B cell (primary cell): ENCODE data around the gene CACUL1. TPM values are rescaled to one million over a fixed set of nuclear protein-coding genes. Genes with fewer than 3 reads are reported as not detected.

Source experiments
- ATAC-seq: fragments of 200-7000 bp; cut with Tn5 transposase; one replicate; pipeline ENCODE4 v1.10.0; 2021; ENCODE audit warnings: low read depth, mild to moderate bottlenecking, moderate number of reproducible peaks, moderate library complexity
- CTCF ChIA-PET: fragments of 350-600 bp; sonication (Branson Sonifier 250); formaldehyde crosslinking; loops from one replicate; lab custom pipeline; 2021; ENCODE audit warnings: antibody characterized with exemption, inconsistent platforms; lab: Charles Lee
- POLR2A ChIA-PET: fragments of 350-600 bp; sonication (Branson Sonifier 250); formaldehyde crosslinking; loops from one replicate; lab custom pipeline; 2021; ENCODE audit warnings: antibody characterized with exemption; lab: Charles Lee
- DNase-seq: peaks from one replicate; pipeline ENCODE4 v3.0.0; 2013
- H2AFZ ChIP-seq: 2 replicates; pipeline ENCODE4 v1.6.1; 2012; ENCODE audit warnings: mild to moderate bottlenecking, low read depth, low read length; ENCODE audit not compliant: insufficient read depth, poor library complexity, severe bottlenecking
- H3K27ac ChIP-seq, 2 donors: 1 replicate in 1 of 2; 2 replicates in 1 of 2; pipeline ENCODE4 v1.5.1; 2012 to 2013; ENCODE audit warnings: low read length in 2 of 2, mild to moderate bottlenecking in 2 of 2, moderate library complexity in 1 of 2
- H3K27me3 ChIP-seq, 4 experiments: fragments of 200-600 bp in 1 of 4; sonication (generic) in 1 of 4; replicated peaks in 1 of 4; 1 replicate in 2 of 4; 2 replicates in 2 of 4; pipeline versions ENCODE4 v1.6.1 to v1.7.0; 2013 to 2016; ENCODE audit warnings: low read length in 3 of 4, mild to moderate bottlenecking in 2 of 4, mixed read lengths in 1 of 4, moderate library complexity in 1 of 4; ENCODE audit not compliant: insufficient read depth in 4 of 4, control insufficient read depth in 3 of 4; ENCODE audit errors: control extremely low read depth in 1 of 4
- H3K36me3 ChIP-seq, 2 experiments: replicated peaks in 1 of 2; 1 replicate in 1 of 2; 2 replicates in 1 of 2; pipeline versions ENCODE4 v1.6.1 to v1.7.1; 2013; ENCODE audit warnings: low read length in 1 of 2; ENCODE audit not compliant: insufficient read depth in 2 of 2, control insufficient read depth in 1 of 2; ENCODE audit errors: control extremely low read depth in 1 of 2, extremely low read depth in 1 of 2
- H3K4me1 ChIP-seq, 2 donors: fragments of 200-600 bp in 1 of 2; sonication (generic) in 1 of 2; 1 replicate in 1 of 2; 2 replicates in 1 of 2; pipeline versions ENCODE4 v1.5.1 to v1.6.1; 2013 to 2017; ENCODE audit warnings: low read length in 2 of 2; ENCODE audit not compliant: control insufficient read depth in 2 of 2, insufficient read depth in 2 of 2
- H3K4me2 ChIP-seq: replicated peaks from 2 replicates; pipeline ENCODE3; 2012; ENCODE audit warnings: mild to moderate bottlenecking, low read depth, low read length; ENCODE audit not compliant: poor library complexity, severe bottlenecking
- H3K4me3 ChIP-seq, 5 experiments: fragments of 200-600 bp in 1 of 5; sonication (generic) in 1 of 5; 1 replicate in 3 of 5; 2 replicates in 2 of 5; pipeline versions ENCODE4 v1.5.1 to v1.7.0; 2011 to 2016; ENCODE audit warnings: low read length in 4 of 5, mild to moderate bottlenecking in 4 of 5, low read depth in 2 of 5, control low read depth in 1 of 5, moderate library complexity in 1 of 5; ENCODE audit not compliant: insufficient read depth in 1 of 5; ENCODE audit errors: control extremely low read depth in 1 of 5, extremely low read depth in 1 of 5
- H3K79me2 ChIP-seq: fragments of 200-600 bp; sonication (generic); one replicate; pipeline ENCODE4 v1.6.0; 2016; ENCODE audit warnings: low read length; ENCODE audit not compliant: control insufficient read depth, insufficient read depth
- H3K9ac ChIP-seq: fragments of 200-600 bp; sonication (generic); 2 replicates; pipeline ENCODE4 v1.6.1; 2017; ENCODE audit warnings: mild to moderate bottlenecking, low read length, moderate library complexity
- H3K9me3 ChIP-seq, 3 donors: one replicate each; pipeline versions ENCODE4 v1.6.1 to v1.7.1; 2013; ENCODE audit warnings: low read length in 2 of 3; ENCODE audit not compliant: control insufficient read depth in 2 of 3, insufficient read depth in 1 of 3; ENCODE audit errors: control extremely low read depth in 1 of 3
- H4K20me1 ChIP-seq: 2 replicates; pipeline ENCODE4 v1.6.0; 2012; ENCODE audit warnings: mild to moderate bottlenecking, low read length; ENCODE audit not compliant: insufficient read depth, control insufficient read depth, poor library complexity, severe bottlenecking
- H3K27ac Mint-ChIP-seq: one replicate; pipeline ENCODE4 v1.8.0; 2021; ENCODE audit warnings: mixed read lengths
- H3K27me3 Mint-ChIP-seq: one replicate; pipeline ENCODE4 v1.8.0; 2021; ENCODE audit warnings: mixed read lengths
- H3K4me1 Mint-ChIP-seq: one replicate; pipeline ENCODE4 v1.8.0; 2021; ENCODE audit warnings: mixed read lengths
- H3K4me3 Mint-ChIP-seq: one replicate; pipeline ENCODE4 v1.8.0; 2021; ENCODE audit warnings: mixed read lengths
- H3K9me3 Mint-ChIP-seq: one replicate; pipeline ENCODE4 v1.8.0; 2022; ENCODE audit warnings: mixed read lengths; ENCODE audit not compliant: insufficient read depth
- CTCF ChIP-seq: fragments of 200-600 bp; IDR thresholded peaks from one replicate; pipeline ENCODE4 v1.8.0; 2022; ENCODE audit warnings: antibody characterized with exemption, mild to moderate bottlenecking
- EZH2 ChIP-seq: IDR thresholded peaks from 2 replicates; pipeline ENCODE4 v1.6.1; 2012; ENCODE audit warnings: borderline replicate concordance, low read depth, mild to moderate bottlenecking, moderate library complexity, low read length; ENCODE audit not compliant: insufficient read depth, poor library complexity, severe bottlenecking
- WGBS: methylation state at CpG from one replicate; pipeline ENCODE4 v1.1.5; 2013; ENCODE audit warnings: missing lambda C conversion rate; ENCODE audit not compliant: insufficient coverage; 5-methylcytosine and 5-hydroxymethylcytosine counted together
- intact Hi-C: fragments of 100-400 bp; cut with micrococcal nuclease; formaldehyde crosslinking; loops from one replicate; pipeline ENCODE4 v1.10.0; 2022
- polyA plus RNA-seq: library from polyadenylated mRNA; depleted of rRNA; stranded (reverse); fragments of >200 nt; gene quantifications from 2 replicates; pipeline ENCODE4 v1.2.3, GENCODE V29; 2012
- total RNA-seq, 2 donors: library from RNA; stranded (reverse); fragments of 120-200 nt in 1 of 2; gene quantifications; 1 replicate in 1 of 2; 2 replicates in 1 of 2; pipeline versions ENCODE4 v1.2.3 to v1.2.4, GENCODE V29; 2013 to 2022

The CACUL1 gene
- total and polyA plus RNA-seq, 2 donors (not counting 1 experiment from before 2014, with no cell fraction given): 7.4 to 39.5 TPM

GRCh38 chr10:118674226-118674919 is 80.4 kb downstream of the CACUL1 start:
- no peaks in the 10 kb centered on the region for H3K27me3 Mint-ChIP-seq
- no peaks in the 10 kb centered on the region for H3K27me3 ChIP-seq
- H3K36me3 ChIP-seq: no peaks in the 10 kb centered on the region
- no peak overlapping the region for H3K4me2 ChIP-seq
- TF ChIP-seq EZH2: no peak
- no peak for TF ChIP-seq CTCF
- H3K9me3 ChIP-seq: no peaks in the 10 kb centered on the region
- peaks cover 4% of the 10 kb centered on the region for H3K4me1 Mint-ChIP-seq
- DNase-seq (no peak), ATAC-seq (no peak)
- H3K9ac ChIP-seq: no peak overlapping the region
- H3K79me2 ChIP-seq: no peaks in the 10 kb centered on the region
- CTCF ChIA-PET: interaction anchor here (0.5 to 1.0 kb wide), 2 partner anchors 10 to 47 kb away, joined by 3 read pairs; no protein-coding TSS in a partner anchor
- no peak overlapping the region for H3K4me3 Mint-ChIP-seq
- H3K9me3 Mint-ChIP-seq: no peaks in the 10 kb centered on the region
- H3K27ac Mint-ChIP-seq: no peak overlapping the region
- H2AFZ ChIP-seq: no peak overlapping the region
- POLR2A ChIA-PET: no interaction called here
- no peak overlapping the region for H3K4me3 ChIP-seq
- intact Hi-C loops: no loop called here
- H3K4me1 ChIP-seq: peaks cover 2 to 7% of the 10 kb centered on the region in 2 donors
- H3K27ac ChIP-seq: no peak overlapping the region
- H4K20me1 ChIP-seq: no peaks in the 10 kb centered on the region
- 92% methylated on average over 8 of the region's 11 CpGs for WGBS
